ENCODE data around the gene CYTH1.

The CYTH1 gene

DNA sequence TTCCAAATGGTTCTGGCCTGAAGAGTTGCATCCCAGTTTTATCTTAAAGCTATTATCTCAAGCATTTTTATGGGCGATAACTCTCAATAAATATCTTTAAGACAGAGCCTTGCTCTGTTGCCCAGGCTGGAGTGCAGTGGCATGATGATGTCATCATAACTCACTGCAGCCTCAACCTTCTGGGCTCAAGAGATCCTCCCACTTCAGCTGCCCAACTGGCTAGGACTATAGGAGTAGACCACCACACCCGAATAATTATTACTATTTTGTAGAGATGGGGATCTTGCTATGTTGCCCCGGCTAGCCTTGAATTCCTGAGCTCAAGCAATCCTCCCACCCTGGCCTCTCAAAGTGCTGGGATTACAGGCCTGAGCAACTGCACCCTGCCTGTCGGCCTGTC lies 26.1 kb upstream of the CYTH1 start:
- intact Hi-C loops (cut with DNase I), result no loop called here
- DNase-seq, result no peak

DNA sequence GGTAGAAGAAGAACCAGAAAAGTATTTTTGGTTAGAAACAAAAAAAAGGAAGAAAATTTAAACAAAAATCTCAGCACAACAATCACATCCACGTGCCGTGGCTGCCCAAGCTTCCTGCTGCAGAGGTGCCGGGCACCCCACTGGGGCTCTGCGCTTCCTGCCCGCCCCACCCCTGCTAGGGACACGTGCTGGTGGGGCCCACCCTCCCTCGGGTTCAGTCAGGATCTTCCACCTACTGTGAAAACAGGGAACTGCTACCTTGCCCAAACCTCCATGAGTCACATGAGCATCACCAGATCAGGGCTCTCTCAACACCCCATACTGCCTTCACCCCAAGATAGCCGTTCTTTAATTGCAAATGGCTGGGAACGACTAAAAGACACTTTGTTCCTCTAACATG lies 24.4 kb upstream of the CYTH1 start:
- DNase-seq, result no peak
- intact Hi-C loops (cut with DNase I), result no loop called here

DNA sequence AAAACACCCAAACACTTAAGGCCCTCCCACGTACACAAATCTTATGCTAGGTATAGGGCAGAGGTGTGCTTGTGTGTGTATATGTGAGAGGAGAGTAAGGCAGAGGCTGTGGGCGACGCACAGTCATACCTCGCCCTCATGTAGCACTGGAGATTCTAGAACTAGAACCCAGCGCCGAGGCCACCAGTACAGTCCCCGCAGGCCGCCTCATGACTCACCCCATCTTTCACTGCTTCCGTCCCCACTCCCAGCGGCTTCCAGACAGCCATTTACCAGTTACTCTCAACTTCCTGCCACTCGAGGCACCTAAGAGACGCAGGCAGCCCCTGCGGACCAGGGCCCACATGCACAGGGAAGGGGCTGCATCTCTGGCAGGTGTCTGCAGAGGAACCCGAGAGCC lies 23.2 kb upstream of the CYTH1 start:
- intact Hi-C loops (cut with DNase I), result no loop called here

DNA sequence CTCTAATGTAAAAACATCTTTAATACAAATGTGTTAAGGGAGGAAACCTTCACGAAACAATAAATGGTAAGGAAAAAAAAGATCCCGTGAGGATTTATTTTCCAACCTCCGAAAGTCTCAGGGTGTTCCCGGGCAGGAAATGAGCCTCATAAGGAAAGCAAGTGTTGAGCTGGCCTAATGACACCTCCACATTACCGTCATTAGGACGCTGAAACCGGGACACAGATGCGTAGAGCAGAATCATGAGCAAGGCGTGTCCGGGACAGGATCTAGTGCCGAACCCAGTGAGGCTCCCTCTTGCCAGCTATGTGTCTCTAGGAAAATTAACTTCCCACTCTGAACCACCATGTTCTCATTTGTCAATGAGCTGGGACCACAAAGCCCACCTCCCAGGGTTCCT lies 22.7 kb upstream of the CYTH1 start:
- intact Hi-C loops (cut with DNase I), result no loop called here
- no peak for DNase-seq

More for the DNA sequence above, 23.2 kb upstream of the CYTH1 start:
- DNase-seq, result no peak

DNA sequence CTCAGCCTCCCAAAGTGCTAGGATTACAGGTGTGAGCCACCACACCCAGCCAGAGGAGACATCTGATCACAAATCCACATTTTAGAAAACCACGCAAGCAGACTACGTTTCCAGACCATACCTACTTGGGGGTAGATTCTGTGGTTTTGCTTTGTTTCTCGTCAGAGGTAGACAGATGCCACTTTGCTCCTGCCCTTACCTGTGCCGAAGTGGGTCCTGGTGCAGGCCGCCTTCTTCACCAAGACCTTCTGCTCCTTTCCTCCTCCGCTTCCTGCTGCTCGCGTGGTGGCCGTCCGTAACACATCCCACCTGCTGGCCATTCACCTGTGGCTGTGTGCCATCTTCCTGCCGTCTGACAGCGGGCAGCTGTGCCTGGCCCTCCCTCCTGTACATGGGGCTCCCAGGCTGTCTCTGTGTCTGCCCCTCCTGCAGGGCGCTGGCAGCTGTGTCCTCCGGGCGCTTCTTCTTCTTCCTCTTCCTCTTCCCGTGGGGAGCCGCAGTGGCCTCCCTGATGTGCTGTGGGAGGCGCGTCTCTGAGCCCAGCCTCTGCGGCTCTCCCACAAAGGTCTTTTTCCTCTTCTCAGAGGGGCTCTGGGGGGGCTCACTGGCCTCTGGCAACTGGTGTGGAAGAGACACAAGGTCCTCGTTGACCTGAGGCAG lies 21.2 kb upstream of the CYTH1 start:
- no peak for DNase-seq
- intact Hi-C loops (cut with DNase I), result no loop called here

DNA sequence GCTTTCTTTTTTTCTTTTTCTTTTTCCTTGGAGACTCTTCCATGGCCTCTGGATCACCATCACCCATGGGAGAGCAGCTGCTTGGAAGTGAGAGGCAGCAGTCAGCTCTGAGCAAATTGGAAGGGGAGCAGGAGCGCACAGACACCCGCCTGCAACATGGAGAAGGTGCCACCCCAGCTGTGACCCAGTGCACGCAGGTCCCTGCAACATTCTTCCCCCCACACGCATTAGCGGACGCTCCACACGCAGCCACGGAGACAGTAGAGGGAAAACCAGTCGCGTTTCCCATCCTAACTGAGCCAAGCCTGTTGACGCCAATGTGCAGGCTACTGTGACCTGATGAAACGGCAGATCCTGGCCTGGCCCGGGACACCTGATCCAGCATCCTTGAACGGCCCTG lies 20.4 kb upstream of the CYTH1 start:
- intact Hi-C loops (cut with DNase I), result no loop called here

DNA sequence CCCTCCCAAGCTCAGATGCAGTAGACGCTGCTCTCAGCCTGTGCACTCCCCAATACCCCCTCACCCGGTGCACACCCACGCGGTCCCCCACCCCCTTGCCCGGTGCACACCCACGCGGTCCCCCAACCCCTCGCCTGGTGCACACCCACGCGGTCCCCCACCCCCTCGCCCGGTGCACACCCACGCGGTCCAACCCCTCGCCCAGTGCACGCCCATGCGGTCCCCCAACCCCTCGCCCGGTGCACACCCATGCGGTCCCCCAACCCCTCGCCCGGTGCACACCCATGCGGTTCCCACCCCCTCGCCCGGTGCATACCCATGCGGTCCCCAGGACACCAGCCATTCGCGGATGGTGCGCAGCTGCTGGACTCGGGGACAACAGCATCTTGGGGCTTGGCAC lies 19.9 kb upstream of the CYTH1 start:
- intact Hi-C loops (cut with DNase I), result no loop called here
- no peak for DNase-seq

More for the DNA sequence above, 20.4 kb upstream of the CYTH1 start:
- DNase-seq, result no peak

DNA sequence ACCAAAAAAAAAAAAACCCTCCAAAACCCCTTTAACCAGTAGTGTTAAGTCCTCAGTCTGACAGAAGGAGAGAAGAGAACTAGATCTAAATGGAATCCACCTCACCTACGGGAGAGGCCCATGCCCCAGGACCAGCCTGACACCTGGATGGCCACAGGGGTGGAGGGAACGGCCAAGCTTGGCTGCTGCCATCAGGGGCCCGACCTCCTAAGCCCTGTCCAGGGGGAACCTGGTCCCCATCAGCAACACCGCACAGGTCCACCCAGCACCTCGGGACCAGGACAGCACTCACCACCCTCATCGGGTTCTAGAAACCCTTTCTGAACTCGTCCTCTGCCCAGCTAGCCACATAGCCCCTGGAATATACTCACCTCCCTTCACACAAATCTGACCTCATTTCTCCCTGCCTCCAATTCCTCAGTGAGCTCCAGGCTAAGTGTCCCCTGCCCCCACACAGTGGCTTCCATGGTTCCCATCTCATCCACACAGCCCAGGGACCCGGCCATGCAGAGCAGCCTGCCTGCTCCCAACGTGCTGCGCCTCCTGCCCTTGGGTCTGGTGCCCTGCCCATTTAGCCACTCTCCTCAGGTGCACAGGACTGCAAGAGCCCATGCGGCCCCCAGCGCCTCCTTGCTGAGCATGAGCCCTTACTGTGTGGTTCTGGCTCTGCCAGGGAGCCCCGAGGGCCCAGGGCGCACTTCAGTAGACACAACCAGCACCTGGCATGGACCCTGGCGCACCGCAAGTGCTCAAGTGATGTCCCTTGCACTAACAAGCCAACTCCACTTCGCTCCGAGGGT lies 18.3 kb upstream of the CYTH1 start:
- intact Hi-C loops (cut with DNase I), result no loop called here

DNA sequence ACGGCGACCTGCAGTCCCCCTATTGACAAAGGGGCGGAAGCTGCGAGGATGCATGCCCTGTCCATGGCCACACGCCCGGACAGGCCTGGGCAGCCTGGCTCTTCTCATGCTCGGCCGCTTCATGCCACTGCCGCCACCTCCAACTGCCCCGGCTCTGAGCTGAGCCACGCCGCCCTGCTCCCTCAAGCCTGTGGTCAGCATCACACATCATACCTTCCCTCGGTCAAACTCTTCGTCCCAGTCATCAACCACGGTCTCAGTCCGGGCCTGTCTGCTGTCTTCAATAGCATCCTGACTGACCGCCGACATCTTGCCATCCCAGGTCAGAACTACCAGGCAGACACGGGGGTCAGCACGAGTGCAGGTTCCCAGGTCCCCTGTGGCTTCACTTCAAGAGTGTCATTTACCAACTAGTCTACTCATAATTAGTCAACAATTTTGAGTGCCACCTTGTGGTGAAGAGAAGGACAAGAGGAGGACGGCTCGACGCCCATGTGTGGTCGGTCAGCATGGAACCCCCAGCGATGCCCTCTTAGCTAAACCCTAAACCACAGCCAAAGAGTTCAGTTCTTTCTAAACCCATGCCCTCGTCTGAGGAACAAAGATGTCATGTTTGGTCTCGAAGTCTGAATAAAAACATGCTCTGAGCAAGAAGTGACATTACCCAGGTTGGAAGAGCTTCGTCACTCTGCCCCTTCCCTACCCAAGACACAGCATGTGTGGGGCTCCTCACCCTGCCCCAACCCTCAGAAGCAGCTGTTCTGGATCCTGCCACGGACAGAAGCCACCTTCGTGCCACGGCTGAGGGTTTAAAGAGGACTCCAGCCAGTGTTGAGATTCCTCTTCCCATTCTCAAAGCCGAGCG lies 16.9 kb upstream of the CYTH1 start:
- DNase-seq, result peak in 2 of 10 donors; percentile 33 to 40
- intact Hi-C loops (cut with DNase I), result loop anchor here (2.0 kb wide), 1 partner anchor 302 kb away; no protein-coding TSS in a partner anchor

More for the DNA sequence above, 18.3 kb upstream of the CYTH1 start:
- no peak for DNase-seq

DNA sequence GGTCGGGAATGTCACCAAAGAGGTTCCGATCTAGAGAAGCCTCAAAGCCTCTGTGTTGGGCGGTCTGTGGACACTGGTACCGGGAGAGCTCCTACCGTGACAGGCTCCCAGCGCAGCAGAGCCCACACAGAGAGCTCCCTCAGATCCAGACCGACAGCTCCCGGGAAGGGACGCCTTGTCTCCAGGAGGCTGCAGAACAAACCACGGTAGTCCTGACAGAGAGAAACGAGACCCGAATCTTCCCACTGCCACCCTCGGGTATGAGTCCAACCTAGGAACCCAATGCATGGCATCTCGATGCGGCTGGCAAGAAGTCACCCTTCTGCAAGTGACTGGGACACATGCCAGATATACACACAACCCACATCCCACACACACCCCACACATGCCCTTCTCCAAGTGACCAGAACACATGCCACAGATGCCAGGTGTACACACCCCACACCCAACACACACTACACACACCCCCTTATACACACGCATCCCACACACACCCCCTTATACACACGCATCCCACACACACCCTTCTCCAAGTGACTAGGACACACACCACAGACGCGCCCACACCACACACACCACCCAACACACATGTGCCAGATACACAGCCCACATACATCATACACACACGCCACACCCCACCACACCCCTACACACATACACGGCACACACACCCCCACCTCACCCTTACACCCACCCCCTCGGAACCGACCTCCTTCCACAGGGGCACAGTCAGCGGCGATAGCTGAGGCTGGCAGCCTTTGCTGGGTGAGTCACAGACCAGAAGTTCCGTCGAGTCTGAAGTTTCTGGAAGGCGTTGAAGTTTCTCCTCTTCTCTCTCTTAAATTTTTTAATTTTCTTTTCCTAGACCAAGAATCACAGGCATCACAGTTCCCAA lies 15.9 kb upstream of the CYTH1 start:
- intact Hi-C loops (cut with DNase I), result loop anchor here (2.0 kb wide), 1 partner anchor 301 kb away; no protein-coding TSS in a partner anchor
- peak in 3 of 10 donors; percentile 49 to 89 (median 87) for DNase-seq

DNA sequence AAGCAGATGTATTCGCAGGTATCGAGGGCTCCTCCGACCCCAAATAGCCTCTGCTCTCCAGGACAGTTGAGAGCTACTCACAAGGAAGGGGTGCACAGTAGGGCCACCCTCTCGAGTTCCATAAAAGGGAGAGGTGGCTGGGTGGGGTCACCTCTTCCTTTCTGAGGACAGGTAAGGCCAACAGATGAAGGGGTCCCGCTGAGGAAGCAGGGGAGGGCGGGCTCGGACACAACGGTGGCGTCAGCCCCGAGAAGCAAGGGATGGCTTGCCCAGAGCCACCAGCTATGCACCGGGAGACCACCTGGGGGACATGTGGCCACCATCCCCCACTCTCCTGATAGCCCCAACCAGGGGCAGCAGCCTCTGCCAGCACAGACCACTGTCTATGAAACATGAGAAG lies 15.1 kb upstream of the CYTH1 start:
- DNase-seq, result peak in 1 of 10 donors; percentile 75
- intact Hi-C loops (cut with DNase I), result no loop called here

DNA sequence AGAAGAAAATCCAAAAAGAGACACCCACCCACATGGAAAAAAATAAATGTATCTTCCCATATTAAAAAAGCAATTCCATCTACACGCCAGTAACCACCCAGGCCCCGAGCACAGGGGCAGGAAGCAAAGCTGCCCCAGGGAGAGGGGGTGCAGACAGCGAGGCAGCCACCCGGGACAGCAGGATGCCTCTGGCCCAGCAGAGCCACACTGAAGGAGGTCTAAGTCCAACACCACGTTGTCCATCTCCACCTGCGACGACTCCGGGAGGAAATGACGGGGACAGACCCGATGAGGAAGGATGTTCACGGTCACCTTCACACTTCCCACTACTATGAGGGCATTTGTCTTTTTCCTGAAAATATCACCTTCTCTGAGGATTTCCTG lies 14.4 kb upstream of the CYTH1 start:
- peak in 1 of 10 donors; percentile 71 for DNase-seq
- intact Hi-C loops (cut with DNase I), result no loop called here

DNA sequence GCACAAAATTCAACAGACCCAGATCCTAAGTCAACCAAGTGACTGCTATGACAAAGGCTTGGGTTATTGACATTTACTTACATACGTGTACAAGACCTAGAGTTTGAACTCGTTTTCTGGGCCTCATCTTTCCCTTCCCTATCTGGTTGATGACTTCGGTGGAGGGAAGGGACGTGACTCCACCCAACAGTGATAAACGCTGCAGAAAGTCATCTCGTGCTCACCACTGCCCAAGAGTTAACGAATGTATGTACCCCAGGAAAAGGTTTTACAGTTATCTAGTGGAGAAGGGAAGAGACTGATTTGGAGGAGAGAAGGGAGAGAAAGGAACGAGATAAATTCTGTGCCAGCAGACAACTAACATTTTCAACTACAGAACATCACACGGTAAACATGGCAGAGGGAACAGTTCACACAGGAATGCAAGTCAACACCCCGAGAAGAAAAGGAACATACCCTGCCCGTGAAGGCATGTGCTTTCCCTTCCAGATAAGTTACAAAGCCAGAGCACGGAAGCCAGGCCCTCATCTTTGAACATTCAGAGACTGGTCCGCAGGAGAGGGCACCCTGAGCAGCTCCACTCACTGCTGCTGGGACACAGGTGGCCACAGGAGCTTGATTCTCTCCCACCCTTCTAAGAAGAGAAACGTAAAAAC lies 13.9 kb upstream of the CYTH1 start:
- peak in 1 of 10 donors; percentile 37 for DNase-seq
- intact Hi-C loops (cut with DNase I), result no loop called here

DNA sequence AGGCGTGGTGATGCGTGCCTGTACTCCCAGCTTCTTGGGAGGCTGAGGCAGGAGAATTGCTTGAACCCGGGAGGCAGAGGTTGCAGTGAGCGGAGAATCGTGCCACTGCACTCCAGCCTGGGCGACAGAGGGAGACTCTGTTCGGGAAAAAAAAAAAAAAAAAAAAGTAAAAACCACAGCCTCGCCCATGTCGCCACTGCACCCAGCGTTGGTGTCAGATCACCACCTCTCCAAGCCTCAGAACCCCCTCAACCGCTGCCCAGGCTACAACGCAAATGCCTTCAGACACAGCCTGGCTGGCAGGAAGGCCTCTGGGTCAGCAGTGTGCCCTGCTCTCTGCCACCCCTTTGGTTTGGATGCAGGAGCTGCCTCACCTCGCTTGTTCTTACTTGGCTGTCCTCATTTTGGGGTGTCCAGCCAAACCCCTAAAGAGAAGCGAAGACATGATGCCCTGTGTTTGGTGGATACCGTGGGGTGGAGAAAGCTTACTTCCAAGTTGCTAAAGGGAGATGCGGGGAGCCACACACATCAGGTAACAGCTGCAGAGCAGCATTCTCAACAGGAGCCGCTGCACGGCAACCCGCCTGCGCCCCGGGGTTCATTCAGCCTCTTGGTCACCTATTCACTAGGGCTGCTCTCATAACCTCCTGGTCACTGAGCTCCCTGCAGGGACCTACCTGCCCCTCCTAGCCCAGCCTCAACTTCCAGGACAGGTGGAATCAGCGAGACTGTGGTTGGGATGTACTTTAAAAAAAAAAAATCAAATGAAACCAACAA lies 13.0 kb upstream of the CYTH1 start:
- DNase-seq, result peak in 1 of 10 donors; percentile 34
- intact Hi-C loops (cut with DNase I), result no loop called here

DNA sequence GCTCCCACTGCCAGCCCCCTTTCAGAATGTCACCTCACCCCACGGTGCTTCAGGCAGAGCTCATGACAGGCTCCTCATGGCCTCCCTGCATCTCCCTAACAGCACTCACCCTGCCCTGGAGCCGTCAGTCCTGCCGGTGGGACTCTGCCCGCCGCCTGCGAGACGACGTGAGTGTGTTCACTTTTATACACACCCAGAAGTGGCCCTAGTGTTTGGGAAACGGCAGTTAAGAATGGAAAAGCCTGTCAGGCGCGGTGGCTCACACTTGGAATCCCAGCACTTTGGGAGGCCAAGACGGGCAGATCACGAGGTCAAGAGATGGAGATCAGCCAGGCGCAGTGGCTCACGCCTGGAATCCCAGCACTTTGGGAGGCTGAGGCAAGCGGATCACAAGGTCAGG lies 12.3 kb upstream of the CYTH1 start:
- DNase-seq, result peak in 2 of 10 donors; percentile 46 to 50
- intact Hi-C loops (cut with DNase I), result no loop called here

DNA sequence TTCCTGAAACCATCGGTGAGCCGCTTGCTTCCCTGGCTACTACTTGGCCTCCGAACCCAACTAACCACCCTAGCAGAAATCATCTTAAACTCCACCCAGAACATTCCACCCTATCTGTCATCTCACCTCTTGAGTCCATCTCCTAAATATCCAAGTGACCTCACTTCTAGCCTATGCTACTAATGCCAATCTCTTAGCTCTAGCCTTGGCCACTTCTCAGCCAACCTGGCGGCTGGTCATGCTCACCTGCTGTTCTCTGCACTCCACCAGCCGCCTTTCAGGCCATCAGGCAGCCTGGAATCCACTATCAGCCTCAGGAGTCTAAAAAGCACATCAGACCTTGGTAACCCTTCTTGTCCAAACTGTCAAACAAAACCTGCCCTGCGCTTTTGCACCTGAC lies 11.9 kb upstream of the CYTH1 start:
- intact Hi-C loops (cut with DNase I), result no loop called here
- peak in 2 of 10 donors; percentile 12 to 28 for DNase-seq

DNA sequence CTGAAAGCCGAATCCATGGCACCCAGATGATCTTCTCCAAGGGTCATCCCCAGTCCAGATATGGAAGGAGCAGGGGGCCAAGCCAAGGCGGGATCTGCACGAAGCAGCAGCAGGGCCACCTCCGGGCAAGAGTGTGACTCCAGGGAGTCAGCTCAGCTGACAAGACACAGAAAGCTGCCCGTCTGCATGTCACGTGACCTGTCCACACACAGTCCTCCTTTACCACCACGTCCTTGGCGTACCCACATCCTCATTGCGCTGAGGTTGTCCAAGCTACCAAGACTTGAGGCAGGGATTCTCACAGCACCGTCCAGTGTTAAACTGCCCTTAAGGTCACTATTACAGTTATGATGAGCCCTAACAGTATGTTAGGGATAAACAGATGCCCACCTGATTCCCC lies 11.3 kb upstream of the CYTH1 start:
- DNase-seq, result peak in 2 of 10 donors; percentile 58 to 75
- intact Hi-C loops (cut with DNase I), result no loop called here

DNA sequence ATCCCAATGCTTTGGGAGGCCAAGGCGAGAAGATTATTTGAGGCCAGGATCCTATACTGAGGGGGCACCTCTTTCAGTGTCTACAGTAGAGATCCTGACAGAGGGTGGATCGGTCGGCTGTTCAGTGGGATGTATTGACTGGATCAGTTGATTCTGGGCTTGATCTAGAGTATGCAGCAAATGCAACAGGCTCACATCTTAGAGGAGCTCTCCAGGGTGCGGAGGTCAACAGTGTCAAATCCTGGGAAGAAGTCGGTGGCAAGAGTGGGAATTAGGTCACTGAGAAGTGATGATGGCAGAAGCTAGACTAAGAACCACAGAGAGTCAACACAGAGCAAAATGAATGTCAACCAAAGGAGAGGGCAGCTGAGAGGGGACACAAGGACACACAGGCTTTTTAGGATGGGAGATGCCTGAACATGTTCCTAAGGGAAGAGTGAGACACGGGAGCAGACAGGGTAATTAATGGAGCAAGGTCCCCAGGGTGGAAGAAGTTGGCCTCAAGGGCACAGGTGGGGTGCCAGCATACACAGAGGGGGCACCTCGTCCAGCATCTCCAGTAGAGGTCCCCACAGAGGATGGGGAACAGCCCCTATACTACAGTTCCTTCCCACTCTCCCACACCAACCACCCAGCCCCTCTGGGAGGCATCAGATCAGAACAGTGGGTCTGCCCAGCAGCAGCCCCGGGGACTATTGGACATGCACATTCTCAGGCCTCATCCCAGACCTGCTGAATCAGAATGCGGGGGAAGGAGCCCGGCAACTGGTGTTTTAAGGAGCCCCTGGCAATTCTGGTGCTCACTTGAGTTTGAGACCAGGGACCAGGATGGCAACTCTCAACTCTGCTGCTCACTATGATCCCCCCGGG lies 10.0 kb upstream of the CYTH1 start:
- intact Hi-C loops (cut with DNase I), result no loop called here
- DNase-seq, result peak in 2 of 10 donors; percentile 26 to 47
